22Rv1 (cell line): ENCODE measurements around the gene TAF5L.

ENCODE experiments used
- CTCF ChIP-seq: fragments of 450-650 bp; IDR thresholded peaks from 2 replicates; pipeline ENCODE4 v1.5.1; 2017; ENCODE audit warnings: mild to moderate bottlenecking
- ZFX ChIP-seq: fragments of 450-650 bp; IDR thresholded peaks from 2 replicates; pipeline ENCODE4 v1.6.1; 2017; ENCODE audit warnings: antibody characterized with exemption, borderline replicate concordance

- no peak for TF ChIP-seq CTCF
- TF ChIP-seq ZFX: no peak
These were observed 62.7 kb downstream of the TAF5L start for GRCh38 chr1:229563241-229563640.
